HepG2 (cell line): ENCODE measurements around the gene KIF6. TPM values are rescaled to one million over a fixed set of nuclear protein-coding genes. Genes with fewer than 3 reads are reported as not detected.

ENCODE experiments used
- ATAC-seq: fragments of 200-7000 bp; cut with Tn5 transposase; 3 replicates; pipeline ENCODE4 v1.9.1; 2020; ENCODE audit warnings: mild to moderate bottlenecking, moderate library complexity
- BruUV-seq: library from RNA; stranded (reverse); fragments of 400-500 nt; replicated peaks from 2 replicates; lab custom pipeline; 2021; lab: Mats Ljungman, UMichigan
- CTCF ChIA-PET: fragments of 300-600 bp; formaldehyde crosslinking; extraction: SDS; loops from one replicate; lab custom pipeline; 2021; ENCODE audit warnings: low total read pairs, inconsistent platforms, low intra/inter-chr PET ratio; lab: Yijun Ruan, JAX
- POLR2A ChIA-PET: fragments of 350-600 bp; sonication (Branson Sonifier 250); formaldehyde crosslinking; loops from one replicate; lab custom pipeline; 2020; ENCODE audit warnings: antibody characterized with exemption, inconsistent platforms; lab: Yijun Ruan, JAX
- DNase-seq: peaks from one replicate; pipeline ENCODE4 v3.0.0-alpha.2; 2015; ENCODE audit warnings: low spot score
- FAIRE-seq: peaks from 3 replicates; lab custom pipeline; 2011; peaks lifted over from hg19 to GRCh38; lab: Jason Lieb, UNC
- H2AFZ ChIP-seq: one replicate; pipeline ENCODE4 v1.6.1; 2011; ENCODE audit warnings: low read length, inconsistent platforms
- H3K27ac ChIP-seq: fragments of 300-600 bp; 3 replicates; pipeline ENCODE4 v1.8.0; 2011; ENCODE audit warnings: mixed run types, mild to moderate bottlenecking, mixed read lengths, low read length, inconsistent platforms; ENCODE audit not compliant: insufficient read depth; ENCODE audit errors: extremely low read length
- H3K27me3 ChIP-seq, 2 experiments: fragments of 200-600 bp in 1 of 2; 2 replicates in 1 of 2; 3 replicates in 1 of 2; pipeline versions ENCODE4 v1.6.0 to v1.8.0; 2011; ENCODE audit warnings: low read length in 2 of 2, mild to moderate bottlenecking in 2 of 2, moderate library complexity in 2 of 2, inconsistent platforms in 1 of 2; ENCODE audit not compliant: insufficient read depth in 2 of 2, control insufficient read depth in 1 of 2
- H3K36me3 ChIP-seq, 2 experiments: fragments of 200-600 bp in 1 of 2; replicated peaks in 1 of 2; 2 replicates in 1 of 2; 3 replicates in 1 of 2; pipeline versions ENCODE4 v1.5.1 to v1.8.0; 2011; ENCODE audit warnings: low read length in 2 of 2, inconsistent platforms in 1 of 2; ENCODE audit not compliant: insufficient read depth in 2 of 2, control insufficient read depth in 1 of 2
- H3K4me1 ChIP-seq: 2 replicates; pipeline ENCODE4 v1.5.1; 2012; ENCODE audit warnings: low read length, inconsistent platforms; ENCODE audit not compliant: insufficient read depth
- H3K4me2 ChIP-seq: 2 replicates; pipeline ENCODE4 v1.6.0; 2011; ENCODE audit warnings: low read depth, low read length, inconsistent platforms
- H3K4me3 ChIP-seq, 3 experiments: fragments of 200-600 bp in 1 of 3; sonication (generic), shearing (Covaris generic) in 1 of 3; replicated peaks in 1 of 3; 2 replicates each; pipeline ENCODE4 v1.5.1; 2011 to 2016; ENCODE audit warnings: low read length in 3 of 3, inconsistent platforms in 2 of 3, low read depth in 2 of 3, mild to moderate bottlenecking in 2 of 3, control low read depth in 1 of 3, mixed read lengths in 1 of 3; ENCODE audit not compliant: insufficient read depth in 1 of 3
- H3K79me2 ChIP-seq: one replicate; pipeline ENCODE4 v1.6.1; 2011; ENCODE audit warnings: low read length, inconsistent platforms; ENCODE audit not compliant: insufficient read depth
- H3K9ac ChIP-seq: 2 replicates; pipeline ENCODE4 v1.6.0; 2011; ENCODE audit warnings: mild to moderate bottlenecking, low read depth, low read length, inconsistent platforms; ENCODE audit not compliant: insufficient read depth
- H3K9me3 ChIP-seq: 2 replicates; pipeline ENCODE4 v1.5.1; 2012; ENCODE audit warnings: mild to moderate bottlenecking, low read length
- H4K20me1 ChIP-seq: 2 replicates; pipeline ENCODE4 v1.6.0; 2011; ENCODE audit warnings: inconsistent platforms, mild to moderate bottlenecking, low read length, moderate library complexity; ENCODE audit not compliant: insufficient read depth
- HCFC1 ChIP-seq: fragments of 150-350 bp; IDR thresholded peaks from 2 replicates; pipeline ENCODE4 v1.6.1; 2014; ENCODE audit warnings: low read depth, low read length
- HDAC6 ChIP-seq: fragments of 200-600 bp; sonication (generic); IDR thresholded peaks from 2 replicates; pipeline ENCODE4 v1.7.0; 2017; ENCODE audit warnings: mild to moderate bottlenecking, antibody characterized with exemption, low read length, low read depth
- HNRNPK ChIP-seq: fragments of 200-400 bp; formaldehyde crosslinking; IDR thresholded peaks from 2 replicates; pipeline ENCODE4 v1.6.1; 2018; ENCODE audit warnings: low read length, low read depth, moderate library complexity, mild to moderate bottlenecking; ENCODE audit not compliant: poor library complexity, severe bottlenecking
- NRL ChIP-seq: sonication (generic); formaldehyde crosslinking; IDR thresholded peaks from 2 replicates; pipeline ENCODE4 v1.5.0; 2020; ENCODE audit warnings: missing genetic modification reagents, mild to moderate bottlenecking, moderate library complexity, borderline replicate concordance
- REXO4 ChIP-seq: sonication (generic); formaldehyde crosslinking; IDR thresholded peaks from 2 replicates; pipeline ENCODE4 v1.8.0; 2022; ENCODE audit warnings: missing genetic modification reagents, mild to moderate bottlenecking, borderline replicate concordance
- RFXANK ChIP-seq: IDR thresholded peaks from 2 replicates; pipeline ENCODE4 v1.6.1; 2016
- SNAPC2 ChIP-seq: sonication (generic); formaldehyde crosslinking; IDR thresholded peaks from 2 replicates; pipeline ENCODE4 v1.8.1; 2022; ENCODE audit warnings: mild to moderate bottlenecking, missing genetic modification reagents
- ZNF607 ChIP-seq: sonication (generic); formaldehyde crosslinking; IDR thresholded peaks from 2 replicates; pipeline ENCODE4 v1.5.1; 2020; ENCODE audit warnings: missing genetic modification reagents, mild to moderate bottlenecking, borderline replicate concordance
- ZNF749 ChIP-seq: sonication (generic); formaldehyde crosslinking; IDR thresholded peaks from 2 replicates; pipeline ENCODE4 v1.8.0; 2022; ENCODE audit warnings: mild to moderate bottlenecking, missing genetic modification reagents, moderate library complexity, borderline replicate concordance
- ZSCAN21 ChIP-seq: sonication (generic); formaldehyde crosslinking; IDR thresholded peaks from 2 replicates; pipeline ENCODE4 v1.8.0; 2022; ENCODE audit warnings: mild to moderate bottlenecking, missing genetic modification reagents, moderate library complexity, borderline replicate concordance
- WGBS: methylation state at CpG from one replicate; pipeline ENCODE4 v1.1.6; 2017; ENCODE audit warnings: low lambda C conversion rate; 5-methylcytosine and 5-hydroxymethylcytosine counted together
- in situ Hi-C: cut with HindIII; loops from 2 replicates; pipeline ENCODE4 v1.10.0; 2017; ENCODE audit warnings: low pct_unique_long_range_greater_than_20kb; ENCODE audit not compliant: extremely low pct_ligation_motif_present
- intact Hi-C: fragments of 100-400 bp; cut with micrococcal nuclease; formaldehyde crosslinking; loops from one replicate; pipeline ENCODE4 v1.10.0; 2022; ENCODE audit not compliant: unreplicated experiment
- polyA plus RNA-seq, 8 experiments: library from polyadenylated mRNA; depleted of rRNA in 3 of 8; stranded (reverse) in 7 of 8; unstranded in 1 of 8; fragments of >200 nt; fragmentation: Illumina TruSeq in 4 of 8; extraction: Trizol in 4 of 8; gene quantifications; 2 replicates each; pipeline versions ENCODE4 v1.2.1 to v1.2.3, GENCODE V29; 2011 to 2016; ENCODE audit warnings: low read depth in 4 of 8, missing spikeins in 1 of 8, mixed read lengths in 1 of 8; ENCODE audit not compliant: insufficient read depth in 1 of 8
- total RNA-seq, 5 experiments: library from RNA; depleted of rRNA; stranded (reverse); fragments of >200 nt; fragmentation: Illumina TruSeq; extraction: Trizol; gene quantifications; 2 replicates each; pipeline ENCODE4 v1.2.3, GENCODE V29; 2016; ENCODE audit warnings: low read depth in 1 of 5
- TF ChIP-seq, protein P1 (sequence below): sonication (generic); formaldehyde crosslinking; IDR thresholded peaks from 2 replicates; pipeline ENCODE4 v1.4.0; 2020; ENCODE audit warnings: low read depth, mild to moderate bottlenecking, missing genetic modification reagents

Gene KIF6
- total and polyA plus RNA-seq, 2 of the 13 experiments (the other 11 are each of a cell fraction or from before 2014, with no cell fraction given): 0.04 to 0.27 TPM

DNA sequence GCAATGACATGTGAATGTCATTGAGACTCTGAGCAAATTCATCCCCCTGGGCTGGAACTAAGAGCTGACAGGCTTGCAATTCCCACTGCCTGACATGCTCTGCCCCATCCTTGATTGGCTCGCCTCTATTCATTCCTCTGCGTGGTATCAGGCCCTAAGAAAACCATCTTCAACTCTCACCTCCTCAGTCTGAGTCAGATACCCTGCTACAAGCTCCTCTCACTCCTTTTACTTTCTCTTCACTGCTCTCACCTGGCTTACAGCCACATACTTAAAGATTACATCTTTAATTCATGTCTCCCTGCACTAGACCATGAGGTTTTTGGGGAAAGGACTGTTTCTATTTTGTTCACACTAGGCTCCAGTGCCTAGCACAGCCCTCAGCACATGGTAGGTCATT is 131.6 kb downstream of the KIF6 start (continued):
- TF ChIP-seq ZNF607 (CRISPR knock-in tag): no peak
- TF ChIP-seq, all 625 proteins: peak for 0

DNA sequence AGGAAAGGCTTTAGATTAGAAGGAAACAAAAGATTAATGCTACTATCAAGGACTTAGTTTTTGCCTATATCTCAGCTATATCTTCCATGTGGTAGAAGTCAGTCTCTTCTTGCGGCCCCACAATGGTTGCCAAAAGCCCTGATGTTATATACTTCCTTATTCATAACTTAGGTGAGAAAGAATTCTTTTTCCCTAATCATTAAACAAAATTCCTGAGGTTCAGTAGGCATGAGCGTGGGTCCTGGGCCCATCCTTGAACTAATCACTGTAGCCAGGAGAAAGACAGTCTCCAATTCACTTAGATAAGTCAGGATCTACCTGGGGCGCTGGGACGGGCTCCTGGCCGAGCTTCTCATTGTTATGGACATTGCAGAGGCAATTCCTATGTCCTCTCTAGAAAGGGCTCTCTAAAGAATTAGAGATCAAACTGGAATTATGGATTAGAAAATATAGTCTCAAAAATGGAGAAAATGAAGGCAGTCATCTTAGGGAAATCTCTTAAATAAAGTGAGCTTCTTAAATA is 134.3 kb downstream of the KIF6 start:
- Histone ChIP-seq H3K4me1 (no peaks in the 10 kb centered on the region), H3K36me3 (no peaks in the 10 kb centered on the region), H2AFZ (no peak overlapping the region), H3K27me3 (no peaks in the 10 kb centered on the region), H3K27ac (no peak overlapping the region), H3K79me2 (no peaks in the 10 kb centered on the region), H3K4me2 (no peak overlapping the region), H3K4me3 (no peak overlapping the region), H3K9me3 (no peaks in the 10 kb centered on the region), H4K20me1 (no peaks in the 10 kb centered on the region), H3K9ac (no peak overlapping the region)
- TF ChIP-seq, protein P1, sequence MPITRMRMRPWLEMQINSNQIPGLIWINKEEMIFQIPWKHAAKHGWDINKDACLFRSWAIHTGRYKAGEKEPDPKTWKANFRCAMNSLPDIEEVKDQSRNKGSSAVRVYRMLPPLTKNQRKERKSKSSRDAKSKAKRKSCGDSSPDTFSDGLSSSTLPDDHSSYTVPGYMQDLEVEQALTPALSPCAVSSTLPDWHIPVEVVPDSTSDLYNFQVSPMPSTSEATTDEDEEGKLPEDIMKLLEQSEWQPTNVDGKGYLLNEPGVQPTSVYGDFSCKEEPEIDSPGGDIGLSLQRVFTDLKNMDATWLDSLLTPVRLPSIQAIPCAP (CRISPR knock-in tag): no peak
- CTCF ChIA-PET: no interaction called here
- FAIRE-seq (no peak), DNase-seq (no peak), ATAC-seq (no peak)
- POLR2A ChIA-PET: no interaction called here
- BruUV-seq: no TSS peak
- intact Hi-C loops: no loop called here
- in situ Hi-C loops: no loop called here
- 30% methylated on average over 5 of the region's 5 CpGs for WGBS

DNA sequence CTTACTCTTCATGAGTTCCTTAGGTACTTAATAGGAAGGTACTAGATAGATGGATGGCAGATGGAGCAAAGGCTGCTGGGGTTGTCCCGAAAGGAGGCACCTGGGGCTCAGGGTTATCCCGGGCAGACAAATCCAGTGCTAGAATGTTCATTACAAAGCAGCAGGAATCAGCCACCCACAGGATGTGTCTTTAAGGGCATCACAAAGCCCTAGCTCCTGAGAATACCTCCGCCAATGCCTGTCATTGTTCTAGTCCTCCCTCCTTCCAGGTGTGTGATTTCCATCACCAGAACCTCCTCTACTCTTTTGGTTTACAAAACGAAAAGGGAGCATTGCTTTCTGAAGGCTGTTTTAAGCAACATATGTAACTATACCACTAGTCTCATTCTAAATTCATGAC is 138.1 kb downstream of the KIF6 start:
- no peaks in the 10 kb centered on the region for H3K9me3 ChIP-seq
- DNase-seq (no peak), ATAC-seq (no peak), FAIRE-seq (no peak)
- no peaks in the 10 kb centered on the region for H3K27me3 ChIP-seq
- ChIA-PET CTCF (no interaction called here), POLR2A (no interaction called here)
- no peak overlapping the region for H3K4me3 ChIP-seq
- no peak overlapping the region for H3K9ac ChIP-seq
- no peaks in the 10 kb centered on the region for H4K20me1 ChIP-seq
- intact Hi-C loops: no loop called here
- in situ Hi-C loops: no loop called here
- H3K4me2 ChIP-seq: no peak overlapping the region
- H3K27ac ChIP-seq: no peak overlapping the region
- no peaks in the 10 kb centered on the region for H3K79me2 ChIP-seq
- no peaks in the 10 kb centered on the region for H3K36me3 ChIP-seq
- no peaks in the 10 kb centered on the region for H3K4me1 ChIP-seq
- WGBS: 7% methylated on average over 4 of the region's 4 CpGs
- no peak overlapping the region for H2AFZ ChIP-seq
- BruUV-seq: no TSS peak
- no peak for TF ChIP-seq ZNF749 (CRISPR knock-in tag)
- no peak for TF ChIP-seq NRL (CRISPR knock-in tag)
- TF ChIP-seq HCFC1: no peak
- TF ChIP-seq HNRNPK: no peak
- no peak for TF ChIP-seq REXO4 (CRISPR knock-in tag)
- no peak for TF ChIP-seq ZSCAN21 (CRISPR knock-in tag)
- TF ChIP-seq SNAPC2 (CRISPR knock-in tag): no peak
- TF ChIP-seq HDAC6: no peak
- no peak for TF ChIP-seq RFXANK (CRISPR knock-in tag)
